HG03439 (cell line): Measurements from ENCODE around the gene SLC35A4.

ENCODE experiments used
- ATAC-seq: cut with Tn5 transposase; IDR thresholded peaks from one replicate; pipeline ENCODE4 v1.9.1; 2021; ENCODE audit warnings: mild to moderate bottlenecking, moderate library complexity; ENCODE audit not compliant: unreplicated experiment

SLC35A4 gene, protein sequence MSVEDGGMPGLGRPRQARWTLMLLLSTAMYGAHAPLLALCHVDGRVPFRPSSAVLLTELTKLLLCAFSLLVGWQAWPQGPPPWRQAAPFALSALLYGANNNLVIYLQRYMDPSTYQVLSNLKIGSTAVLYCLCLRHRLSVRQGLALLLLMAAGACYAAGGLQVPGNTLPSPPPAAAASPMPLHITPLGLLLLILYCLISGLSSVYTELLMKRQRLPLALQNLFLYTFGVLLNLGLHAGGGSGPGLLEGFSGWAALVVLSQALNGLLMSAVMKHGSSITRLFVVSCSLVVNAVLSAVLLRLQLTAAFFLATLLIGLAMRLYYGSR

DNA sequence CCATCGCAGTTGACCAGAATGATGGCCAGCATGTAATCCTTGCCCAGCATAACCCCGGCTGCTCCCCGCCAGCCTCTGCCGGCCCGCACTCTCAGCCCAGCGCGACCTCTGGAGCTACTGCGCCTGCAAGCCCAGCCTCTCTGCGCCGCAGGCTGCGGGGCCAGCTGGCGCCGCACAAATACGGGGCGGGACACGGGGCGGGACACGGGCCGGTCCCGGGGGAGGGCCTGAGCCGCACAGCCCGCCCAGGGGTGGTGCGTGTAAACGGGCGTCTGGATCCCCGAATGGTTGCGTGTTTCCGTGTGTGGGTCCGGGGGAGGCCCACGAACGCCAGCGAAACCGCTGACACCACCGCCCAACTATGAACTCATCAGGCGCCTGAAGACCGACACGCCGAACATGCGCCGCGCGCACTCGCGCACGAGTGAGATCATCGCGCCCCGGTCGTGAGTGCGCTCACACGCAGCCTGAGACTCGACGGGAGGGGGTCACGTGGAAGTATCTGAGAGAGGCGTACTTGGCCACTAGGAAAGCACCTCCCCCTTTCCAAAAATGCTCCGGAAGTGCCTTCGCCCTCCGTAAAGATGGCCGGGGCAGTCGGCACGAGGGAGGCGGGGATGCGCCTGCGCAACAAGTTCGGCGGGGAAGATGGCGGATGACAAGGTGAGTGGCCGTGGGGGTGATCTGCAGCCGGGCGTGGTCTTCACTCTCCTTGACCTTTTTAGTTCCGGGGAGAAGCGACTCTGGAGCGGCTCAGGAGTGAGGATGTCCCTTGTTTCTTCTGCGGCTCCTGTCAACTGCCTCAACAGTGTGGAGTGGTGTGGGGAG is at the start of gene SLC35A4, which contains the start of gene APBB3:
Gene SLC35A4 (plus strand): TSS at position 633 of the 828 bp plus-strand sequence. CDS start 2,342 bp downstream, outside the sequence.
Gene APBB3 (minus strand): TSS at position 403 of the 828 bp plus-strand sequence. CDS start 353 bp downstream, at position 50.
- ATAC-seq: peak; percentile 83

DNA sequence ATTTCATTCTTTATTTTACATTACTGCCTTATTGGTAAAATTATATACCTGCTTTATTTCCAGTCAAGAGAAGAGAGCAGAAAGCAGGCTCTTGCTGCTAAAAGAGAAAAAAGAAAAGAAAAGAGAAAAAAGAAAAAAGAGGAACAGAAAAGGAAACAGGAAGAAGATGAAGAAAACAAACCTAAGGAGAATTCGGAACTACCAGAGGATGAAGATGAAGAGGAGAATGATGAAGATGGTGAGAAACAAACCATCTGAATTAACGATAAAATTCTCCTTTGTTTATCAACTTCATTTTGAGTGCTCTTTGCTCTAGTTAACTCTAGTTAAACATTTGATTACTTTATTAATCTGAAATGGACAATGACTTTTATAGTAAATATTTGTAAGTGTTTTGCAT is 40.6 kb upstream of the SLC35A4 start:
- no peak for ATAC-seq

- ATAC-seq: no peak
Measured at GRCh38 chr5:140540227-140540626, 24.4 kb upstream of the SLC35A4 start.

DNA sequence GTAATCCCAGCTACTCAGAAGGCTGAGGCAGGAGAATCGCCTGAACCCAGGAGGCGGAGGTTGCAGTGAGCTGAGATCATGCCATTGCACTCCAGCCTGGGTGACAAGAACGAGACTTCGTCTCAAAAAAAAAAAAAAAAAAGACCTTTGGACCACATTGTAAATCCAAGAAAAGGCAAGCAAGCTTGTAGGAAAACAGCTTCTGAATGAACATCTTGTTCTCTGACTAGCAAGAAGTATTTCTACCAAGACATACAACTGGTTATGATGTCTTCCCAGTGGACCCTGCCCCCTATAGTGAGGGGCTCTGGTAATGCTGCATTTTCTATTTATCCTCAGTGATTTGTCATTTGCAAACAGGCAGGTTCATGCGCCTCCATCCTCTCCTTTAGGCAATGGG is 21.7 kb upstream of the SLC35A4 start:
- no peak for ATAC-seq

DNA sequence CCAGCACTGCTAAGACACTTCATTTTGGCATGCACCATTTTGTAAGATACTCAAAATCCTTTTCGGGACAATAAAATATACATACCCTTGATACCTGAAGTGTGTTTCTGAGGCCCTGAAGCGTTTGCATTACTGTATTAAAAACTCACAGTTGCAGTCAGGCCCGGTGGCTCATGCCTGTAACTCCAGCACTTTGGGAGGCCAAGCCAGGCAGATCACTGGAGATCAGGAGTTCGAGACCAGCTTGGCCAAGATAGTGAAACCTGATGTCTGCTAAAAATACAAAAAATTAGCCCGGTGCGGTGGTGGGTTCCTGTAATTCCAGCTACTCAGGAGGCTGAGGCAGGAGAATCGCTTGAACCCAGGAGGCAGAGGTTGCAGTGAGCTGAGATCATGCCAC is 19.6 kb upstream of the SLC35A4 start:
- no peak for ATAC-seq

- ATAC-seq: no peak
Measured at GRCh38 chr5:140545606-140546005, 19.0 kb upstream of the SLC35A4 start.

DNA sequence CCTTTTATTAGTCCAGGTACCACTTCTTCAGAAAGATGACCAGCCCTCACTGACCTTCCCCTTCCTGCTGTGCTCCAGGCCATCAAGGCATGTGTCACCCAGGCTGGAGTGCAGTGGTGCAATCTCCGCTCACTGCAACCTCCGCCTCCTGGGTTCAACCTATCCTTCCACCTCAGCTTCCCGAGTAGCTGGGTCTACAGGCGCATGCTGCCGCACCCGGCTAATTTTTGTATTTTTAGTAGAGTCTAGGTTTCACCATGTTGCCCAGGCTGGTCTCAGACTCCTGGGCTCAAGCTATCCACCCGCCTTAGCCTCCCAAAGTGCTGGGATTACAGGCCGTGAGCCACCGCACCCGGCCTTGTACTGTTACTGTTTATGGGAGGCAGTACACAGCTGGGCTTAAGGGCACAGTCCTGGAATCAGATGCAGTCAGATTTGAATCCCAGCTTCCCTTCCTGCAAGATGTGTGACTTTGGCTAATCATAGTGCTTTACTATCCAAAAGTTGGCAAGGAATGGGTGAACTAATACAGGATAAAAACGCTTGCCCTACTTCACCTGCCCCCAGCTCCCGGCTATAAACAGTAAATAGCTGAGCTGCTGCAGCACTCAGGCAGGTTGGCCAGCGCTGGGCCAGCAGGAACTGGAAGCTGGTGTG is 17.6 kb upstream of the SLC35A4 start:
- ATAC-seq: no peak

- ATAC-seq: peak; percentile 91
Measured at GRCh38 chr5:140547508-140548299, 16.9 kb upstream of the SLC35A4 start, which contains the start of gene EIF4EBP3. Gene EIF4EBP3, plus strand, starts transcription at chr5:140547662. Its CDS starts 76 bp downstream, at chr5:140547738.

DNA sequence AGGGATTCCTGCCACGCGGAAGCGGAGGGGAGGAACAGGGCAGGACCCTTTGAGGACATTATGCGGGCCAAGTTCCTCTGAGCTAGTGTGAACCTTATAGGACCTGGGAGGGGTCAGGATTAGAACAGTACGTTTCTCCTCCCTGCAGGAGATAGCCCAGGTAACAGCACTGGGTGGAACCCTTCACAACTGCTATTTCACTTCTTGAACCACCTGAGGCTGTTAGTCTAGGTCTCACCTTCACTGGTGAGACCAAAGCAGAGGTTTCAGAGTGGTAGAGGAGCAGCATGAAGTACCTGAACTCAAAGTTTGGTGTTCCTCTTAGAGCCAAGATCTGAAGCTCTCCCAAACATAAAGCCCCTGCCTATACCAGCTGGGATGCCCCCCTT is 16.3 kb upstream of the SLC35A4 start:
- no peak for ATAC-seq

- ATAC-seq: no peak
Measured at GRCh38 chr5:140548791-140549190, 15.8 kb upstream of the SLC35A4 start.

DNA sequence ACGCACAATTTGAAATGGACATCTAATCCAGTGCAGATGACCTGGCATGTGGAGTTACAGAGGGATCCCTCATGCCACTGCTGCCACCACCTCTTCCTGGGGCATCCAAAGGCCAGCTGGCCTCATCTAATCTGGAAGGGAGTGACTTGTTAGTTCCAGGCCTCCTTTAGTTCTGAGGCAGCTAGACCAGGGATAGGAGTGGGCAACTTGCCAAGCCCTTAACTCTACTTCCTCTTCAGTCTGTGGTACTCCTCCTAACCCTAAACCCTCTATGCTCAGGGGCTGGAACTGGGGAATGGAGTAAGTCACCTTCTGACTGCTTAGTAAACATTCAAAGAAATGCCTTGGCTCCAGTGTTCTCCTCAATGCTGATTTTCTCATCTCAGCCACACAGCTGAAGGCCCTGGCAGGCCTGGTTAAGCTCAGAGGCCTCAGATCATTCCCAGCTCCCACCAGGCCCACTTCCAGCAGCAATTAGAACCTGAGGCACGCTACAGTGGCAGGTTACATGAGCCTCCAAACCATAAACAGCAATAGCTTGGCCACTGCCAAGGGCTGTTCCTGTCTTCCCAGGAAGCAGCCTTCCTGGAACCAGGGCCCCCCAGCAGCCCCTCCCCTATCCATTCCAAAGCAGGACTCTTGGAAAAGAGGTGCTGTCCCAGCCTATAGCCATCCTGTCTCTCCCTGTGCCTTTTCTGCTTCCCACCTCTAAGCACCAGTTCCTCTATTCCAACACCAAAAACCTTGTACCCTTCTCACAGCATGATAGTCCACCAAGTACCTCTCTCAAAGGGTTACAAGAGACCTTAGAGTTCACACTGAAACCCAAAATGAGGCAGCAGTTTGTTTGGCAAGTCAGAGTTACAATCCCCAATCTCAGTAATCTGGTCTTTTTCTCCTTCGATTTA is 15.1 kb upstream of the SLC35A4 start:
- no peak for ATAC-seq

DNA sequence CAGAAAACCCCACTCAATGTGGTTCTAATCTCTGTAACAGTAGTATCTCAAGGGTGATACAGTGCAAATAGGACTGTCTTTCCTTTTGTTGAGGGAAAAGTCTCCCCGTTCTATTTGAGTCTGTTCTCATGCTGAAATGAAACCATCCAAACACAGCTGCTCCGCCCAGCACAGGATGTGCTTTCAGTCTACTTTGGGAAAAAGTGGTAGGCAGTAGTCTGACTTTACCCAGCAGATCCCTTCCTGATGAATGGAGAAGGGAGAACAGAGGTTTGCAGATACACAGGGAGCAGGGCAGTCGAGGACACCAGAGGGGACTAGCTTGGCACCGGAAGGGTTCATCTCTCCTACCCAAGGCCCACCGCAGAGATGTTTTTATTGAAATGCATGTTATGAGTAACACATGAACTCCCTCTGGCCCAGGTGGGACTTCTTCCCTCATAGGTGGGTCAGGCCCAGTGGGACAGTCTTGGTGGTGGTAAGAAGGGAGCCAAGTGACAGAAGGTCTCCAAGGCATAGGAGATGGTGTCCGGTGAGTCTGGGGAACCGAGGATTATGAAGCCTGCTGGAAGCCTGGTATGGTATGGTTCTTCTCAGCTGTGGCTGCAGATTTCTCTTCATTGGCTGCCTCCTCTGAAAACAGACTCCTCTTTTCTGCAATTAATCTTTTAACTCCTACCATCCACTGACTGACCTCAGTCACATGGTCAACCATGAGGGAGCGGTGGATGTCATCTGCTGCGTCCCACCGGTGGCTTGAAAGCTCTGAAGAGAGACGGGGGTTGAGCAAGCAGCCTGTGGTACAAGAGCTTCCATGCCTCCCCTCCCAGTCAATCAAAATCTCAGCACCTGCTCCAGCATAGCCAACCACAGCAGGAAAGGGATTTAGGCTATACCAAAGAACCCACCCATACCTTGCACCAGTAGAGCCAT is 14.2 kb upstream of the SLC35A4 start:
- no peak for ATAC-seq

GRCh38 chr5:140551872-140552271 is 12.8 kb upstream of the SLC35A4 start:
- ATAC-seq: no peak

DNA sequence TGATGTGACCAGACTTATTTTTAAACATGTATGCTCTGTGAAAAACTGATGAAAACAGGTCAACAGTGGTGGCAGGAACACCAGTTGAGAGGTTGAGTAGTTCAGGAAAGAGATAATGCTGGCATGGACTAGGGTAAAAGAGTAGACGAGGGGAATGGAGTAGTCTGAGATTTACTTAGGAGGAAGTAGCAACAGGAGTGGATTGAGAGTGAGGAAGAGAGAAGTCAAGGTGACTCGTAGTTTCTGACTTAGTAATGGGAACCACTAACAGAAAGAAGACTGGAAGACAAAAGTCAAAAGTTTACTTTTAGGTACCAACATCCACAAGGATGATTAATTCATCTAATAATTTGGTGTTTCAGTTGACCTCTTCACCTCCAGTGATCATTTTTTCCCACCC is 11.0 kb upstream of the SLC35A4 start:
- ATAC-seq: no peak

GRCh38 chr5:140554454-140554853 is 10.2 kb upstream of the SLC35A4 start:
- no peak for ATAC-seq

DNA sequence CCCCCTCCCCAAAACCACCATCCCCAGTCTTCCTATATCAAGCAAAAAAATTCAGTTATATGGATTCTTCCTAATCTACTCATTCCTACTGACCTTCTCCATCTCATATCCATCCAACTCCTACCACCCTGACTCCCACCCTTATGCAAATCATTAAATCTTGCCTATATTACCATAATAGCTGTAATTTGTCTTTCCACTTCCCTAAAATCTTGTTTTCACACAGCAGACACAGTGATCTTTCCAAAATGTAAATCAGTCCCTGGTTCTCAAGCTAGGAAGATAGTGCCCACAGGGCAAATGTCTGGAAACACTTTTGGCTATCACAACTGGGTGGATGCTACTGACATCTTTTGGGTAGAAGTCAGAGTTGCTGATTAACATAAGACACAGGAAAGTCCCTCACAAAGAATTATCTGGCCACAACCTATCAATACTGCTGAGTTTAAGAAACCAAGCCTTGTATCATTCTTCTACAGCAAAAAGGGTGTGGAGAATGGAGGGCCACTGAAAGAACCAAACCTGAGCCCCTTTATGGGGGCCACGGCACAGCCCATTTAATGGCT is 8.8 kb upstream of the SLC35A4 start:
- no peak for ATAC-seq

- ATAC-seq: no peak
Measured at GRCh38 chr5:140556438-140556837, 8.2 kb upstream of the SLC35A4 start.

GRCh38 chr5:140557136-140557805 is 7.4 kb upstream of the SLC35A4 start, which contains the start of gene SRA1:
Gene SRA1, minus strand, starts transcription at chr5:140557473. Its CDS starts 21 bp downstream, at chr5:140557452.
- ATAC-seq: peak; percentile 94
